Kidney epithelial cell (primary cell): ENCODE data around the gene TARBP1. TPM values are rescaled to one million over a fixed set of nuclear protein-coding genes. Genes with fewer than 3 reads are reported as not detected.

ENCODE experiments used
- DNase-seq: peaks from one replicate; pipeline ENCODE4 v3.0.0-alpha.2; 2010; ENCODE audit warnings: low read depth
- H3K27me3 ChIP-seq: 2 replicates; pipeline ENCODE4 v1.6.0; 2011; ENCODE audit warnings: low read length; ENCODE audit not compliant: control insufficient read depth, insufficient read depth
- H3K36me3 ChIP-seq: 2 replicates; pipeline ENCODE4 v1.5.1; 2011; ENCODE audit warnings: low read length; ENCODE audit not compliant: control insufficient read depth, insufficient read depth
- H3K4me3 ChIP-seq: 2 replicates; pipeline ENCODE4 v1.5.1; 2011; ENCODE audit warnings: low read depth, mild to moderate bottlenecking, control low read depth, low read length
- CTCF ChIP-seq: IDR thresholded peaks from 2 replicates; pipeline ENCODE4 v1.5.1; 2011; ENCODE audit warnings: mild to moderate bottlenecking, moderate library complexity, low read length, control low read depth, inconsistent platforms; ENCODE audit not compliant: insufficient read depth, poor library complexity, severe bottlenecking
- total RNA-seq: library from RNA; depleted of rRNA; stranded (reverse); fragments of >200 nt; gene quantifications from 2 replicates; pipeline ENCODE4 v1.2.3, GENCODE V29; 2015

TARBP1 gene
- total RNA-seq, 1 donor from 2014 or later = 22.1 TPM

- no peaks in the 10 kb centered on the region for H3K36me3 ChIP-seq
- no peak for DNase-seq
- H3K27me3 ChIP-seq = no peaks in the 10 kb centered on the region
- TF ChIP-seq CTCF = no peak
- H3K4me3 ChIP-seq = no peak overlapping the region
Measured at GRCh38 chr1:234438579-234438978, 40.4 kb downstream of the TARBP1 start.

DNA sequence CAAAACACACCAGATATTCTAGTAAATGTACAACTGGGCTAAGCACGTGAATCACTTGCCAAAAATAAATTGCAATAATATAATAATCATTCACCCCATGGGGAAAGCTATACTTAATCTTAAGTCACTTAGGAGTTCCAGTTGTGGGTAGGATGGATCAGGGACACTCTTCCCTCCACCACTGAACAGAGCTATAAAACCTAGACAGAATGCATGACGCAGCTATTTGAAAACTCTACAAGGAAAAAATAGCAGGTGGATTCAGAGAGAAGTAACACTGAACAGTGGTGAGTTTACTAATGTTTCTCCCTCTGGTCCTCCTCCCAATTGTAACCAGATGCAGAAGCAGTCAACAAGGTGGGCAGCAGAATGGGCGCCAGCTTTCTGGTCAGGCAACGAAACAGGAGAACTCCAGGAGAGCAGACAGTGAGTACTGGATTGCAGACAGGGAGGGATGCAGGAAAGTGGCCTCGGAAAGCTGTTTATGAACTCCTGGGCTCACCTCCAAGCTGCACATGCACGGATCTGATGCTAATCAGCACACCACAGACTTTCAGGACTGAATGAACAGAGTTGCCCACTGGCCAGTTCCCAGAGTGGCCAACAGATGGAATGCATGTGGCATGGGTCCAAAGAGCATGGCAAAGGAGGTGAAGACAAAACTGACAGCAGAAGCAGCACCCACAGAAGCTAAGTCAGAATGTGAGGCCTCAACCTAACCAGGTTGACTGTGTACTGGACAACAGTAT is 41.4 kb downstream of the TARBP1 start:
- TF ChIP-seq CTCF = no peak
- Histone ChIP-seq H3K4me3 (no peak overlapping the region), H3K36me3 (no peaks in the 10 kb centered on the region), H3K27me3 (no peaks in the 10 kb centered on the region)
- DNase-seq = peak; percentile 16

- H3K36me3 ChIP-seq = no peaks in the 10 kb centered on the region
- no peak overlapping the region for H3K4me3 ChIP-seq
- H3K27me3 ChIP-seq = no peaks in the 10 kb centered on the region
- no peak for DNase-seq
- TF ChIP-seq CTCF = no peak
Measured at GRCh38 chr1:234435620-234436019, 43.4 kb downstream of the TARBP1 start.

DNA sequence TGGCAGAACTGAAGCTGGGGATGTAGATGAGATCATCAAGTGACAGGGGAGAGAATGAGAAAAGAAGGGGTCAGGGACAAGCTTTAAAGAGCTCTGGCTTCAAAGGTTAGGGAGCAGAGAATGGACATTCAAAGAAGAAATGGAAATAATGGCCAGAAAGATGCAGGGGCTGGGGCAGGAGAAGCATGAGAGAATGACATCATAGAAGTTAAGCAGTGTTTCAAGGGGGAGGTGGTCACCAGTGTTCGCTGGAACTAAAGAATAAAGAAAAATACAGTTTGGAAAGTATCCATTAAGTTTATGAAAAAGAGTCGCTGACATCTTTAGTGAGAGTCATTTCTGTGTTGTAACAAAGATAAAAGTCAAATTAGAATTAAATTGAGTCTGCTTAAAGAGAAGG is 44.3 kb downstream of the TARBP1 start:
- no peak for TF ChIP-seq CTCF
- DNase-seq = no peak
- no peak overlapping the region for H3K4me3 ChIP-seq
- H3K27me3 ChIP-seq = no peaks in the 10 kb centered on the region
- H3K36me3 ChIP-seq = no peaks in the 10 kb centered on the region

- no peak for TF ChIP-seq CTCF
- Histone ChIP-seq H3K4me3 (no peak overlapping the region), H3K27me3 (no peaks in the 10 kb centered on the region), H3K36me3 (no peaks in the 10 kb centered on the region)
- peak; percentile 83 for DNase-seq
Measured at GRCh38 chr1:234433563-234434285, 45.3 kb downstream of the TARBP1 start.
